K562 (cell line): Measurements from ENCODE around the gene RCC1. TPM values are rescaled to one million over a fixed set of nuclear protein-coding genes. Genes with fewer than 3 reads are reported as not detected.

Experiments
- CAMTA2 ChIP-seq: fragments of 250-450 bp; sonication (Bioruptor Pico); conservative IDR thresholded peaks from 2 replicates; pipeline ENCODE4 v1.5.1; 2022
- CHD1 ChIP-seq: fragments of 200-600 bp; sonication (generic); IDR thresholded peaks from one replicate; pipeline ENCODE4 v1.6.1; 2012; ENCODE audit warnings: mild to moderate bottlenecking, moderate library complexity, low read length, inconsistent platforms
- NR2C1 ChIP-seq, 2 experiments: fragments of 450-650 bp; IDR thresholded peaks; 2 replicates each; pipeline ENCODE4 v1.6.1; 2017; ENCODE audit warnings: mild to moderate bottlenecking in 2 of 2, antibody characterized with exemption in 1 of 2, inconsistent platforms in 1 of 2, missing compliant biosample characterization in 1 of 2, missing genetic modification characterization in 1 of 2
- NR4A1 ChIP-seq, 2 experiments: fragments of 250-450 bp in 1 of 2; fragments of 450-650 bp in 1 of 2; sonication (Bioruptor Pico) in 1 of 2; IDR thresholded peaks; 2 replicates each; pipeline versions ENCODE4 v1.4.0 to v1.6.1; 2016 to 2020; ENCODE audit warnings: mild to moderate bottlenecking in 2 of 2, missing compliant biosample characterization in 1 of 2, missing genetic modification characterization in 1 of 2, moderate library complexity in 1 of 2
- POLR3G ChIP-seq: IDR thresholded peaks from 2 replicates; pipeline ENCODE4 v1.6.1; 2011; ENCODE audit not compliant: insufficient read length, insufficient replicate concordance; ENCODE audit errors: extremely low read depth
- SOX6 ChIP-seq: fragments of 450-650 bp; IDR thresholded peaks from 2 replicates; pipeline ENCODE4 v1.6.1; 2014; ENCODE audit warnings: mild to moderate bottlenecking
- ZNF12 ChIP-seq: sonication (generic); formaldehyde crosslinking; IDR thresholded peaks from 2 replicates; pipeline ENCODE4 v1.4.0; 2020; ENCODE audit warnings: mild to moderate bottlenecking, missing genetic modification reagents
- polyA plus RNA-seq, 8 experiments: library from polyadenylated mRNA; depleted of rRNA in 4 of 8; stranded (reverse) in 5 of 8; unstranded in 3 of 8; fragments of >200 nt; fragmentation: Nextera tagmentation in 2 of 8; fragmentation: Illumina TruSeq in 1 of 8; extraction: Ambion mirVana in 2 of 8; extraction: Trizol in 1 of 8; gene quantifications; 2 replicates each; pipeline versions ENCODE4 v1.2.1 to v1.2.3, GENCODE V29; 2011 to 2014; ENCODE audit warnings: inconsistent platforms in 1 of 8, missing spikeins in 1 of 8
- total RNA-seq, 7 experiments: library from RNA; depleted of rRNA in 6 of 7; stranded (reverse); fragments of >200 nt in 6 of 7; fragmentation: Illumina TruSeq in 2 of 7; extraction: Trizol in 2 of 7; gene quantifications; 2 replicates each; pipeline versions ENCODE4 v1.2.1 to v1.2.3, GENCODE V29; 2011 to 2021; ENCODE audit warnings: low replicate concordance in 1 of 7
- TF ChIP-seq, protein P1 (sequence below): fragments of 450-650 bp; IDR thresholded peaks from 2 replicates; pipeline ENCODE4 v1.6.1; 2016; ENCODE audit warnings: mild to moderate bottlenecking, moderate library complexity
- TF ChIP-seq, protein P2 (sequence below): fragments of 450-650 bp; IDR thresholded peaks from 2 replicates; pipeline ENCODE4 v1.6.1; 2016; ENCODE audit warnings: missing biosample characterization, missing genetic modification characterization
- TF ChIP-seq, protein P3 (sequence below), 2 experiments: fragments of 450-650 bp; conservative IDR thresholded peaks; 2 replicates each; pipeline ENCODE4 v1.6.1; 2017; ENCODE audit warnings: mild to moderate bottlenecking in 2 of 2, moderate library complexity in 2 of 2

RCC1 gene
- total and polyA plus RNA-seq, 9 of the 15 experiments (the other 6 are each of a cell fraction or from before 2014, with no cell fraction given) = 16.4 to 202 (median 107) TPM

DNA sequence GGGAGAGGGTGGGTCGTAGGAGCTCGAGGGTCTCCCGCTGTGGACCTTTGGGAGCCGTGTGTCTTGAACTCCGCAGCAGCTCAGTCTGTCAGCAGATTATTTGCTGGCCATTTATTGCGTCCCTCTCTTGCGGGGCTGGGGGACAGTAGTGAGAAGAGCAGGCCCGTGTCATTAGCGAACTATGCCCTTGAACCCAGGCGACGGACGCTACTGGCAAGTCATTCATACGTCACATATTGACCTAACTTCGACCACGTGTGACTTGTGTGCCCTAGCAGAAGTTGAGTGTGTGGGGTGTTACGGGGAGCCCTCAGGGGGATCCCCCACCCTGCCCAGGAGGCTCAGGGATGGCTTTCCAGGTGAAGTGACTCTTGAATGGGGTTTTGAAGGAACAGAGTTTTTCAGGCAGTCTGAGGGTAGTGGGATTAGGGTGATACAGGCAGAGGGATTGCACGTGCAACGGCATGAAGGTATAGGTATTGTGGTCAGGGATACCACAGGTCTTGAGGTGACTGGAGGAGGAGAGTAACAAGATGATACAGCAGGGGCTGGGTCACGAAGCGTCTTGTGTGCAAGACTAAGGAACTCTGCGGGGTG is 13.0 kb downstream of the RCC1 start (continued):
- no peak for TF ChIP-seq POLR3G
- peak; percentile 74 for TF ChIP-seq CHD1
- TF ChIP-seq, protein P1, sequence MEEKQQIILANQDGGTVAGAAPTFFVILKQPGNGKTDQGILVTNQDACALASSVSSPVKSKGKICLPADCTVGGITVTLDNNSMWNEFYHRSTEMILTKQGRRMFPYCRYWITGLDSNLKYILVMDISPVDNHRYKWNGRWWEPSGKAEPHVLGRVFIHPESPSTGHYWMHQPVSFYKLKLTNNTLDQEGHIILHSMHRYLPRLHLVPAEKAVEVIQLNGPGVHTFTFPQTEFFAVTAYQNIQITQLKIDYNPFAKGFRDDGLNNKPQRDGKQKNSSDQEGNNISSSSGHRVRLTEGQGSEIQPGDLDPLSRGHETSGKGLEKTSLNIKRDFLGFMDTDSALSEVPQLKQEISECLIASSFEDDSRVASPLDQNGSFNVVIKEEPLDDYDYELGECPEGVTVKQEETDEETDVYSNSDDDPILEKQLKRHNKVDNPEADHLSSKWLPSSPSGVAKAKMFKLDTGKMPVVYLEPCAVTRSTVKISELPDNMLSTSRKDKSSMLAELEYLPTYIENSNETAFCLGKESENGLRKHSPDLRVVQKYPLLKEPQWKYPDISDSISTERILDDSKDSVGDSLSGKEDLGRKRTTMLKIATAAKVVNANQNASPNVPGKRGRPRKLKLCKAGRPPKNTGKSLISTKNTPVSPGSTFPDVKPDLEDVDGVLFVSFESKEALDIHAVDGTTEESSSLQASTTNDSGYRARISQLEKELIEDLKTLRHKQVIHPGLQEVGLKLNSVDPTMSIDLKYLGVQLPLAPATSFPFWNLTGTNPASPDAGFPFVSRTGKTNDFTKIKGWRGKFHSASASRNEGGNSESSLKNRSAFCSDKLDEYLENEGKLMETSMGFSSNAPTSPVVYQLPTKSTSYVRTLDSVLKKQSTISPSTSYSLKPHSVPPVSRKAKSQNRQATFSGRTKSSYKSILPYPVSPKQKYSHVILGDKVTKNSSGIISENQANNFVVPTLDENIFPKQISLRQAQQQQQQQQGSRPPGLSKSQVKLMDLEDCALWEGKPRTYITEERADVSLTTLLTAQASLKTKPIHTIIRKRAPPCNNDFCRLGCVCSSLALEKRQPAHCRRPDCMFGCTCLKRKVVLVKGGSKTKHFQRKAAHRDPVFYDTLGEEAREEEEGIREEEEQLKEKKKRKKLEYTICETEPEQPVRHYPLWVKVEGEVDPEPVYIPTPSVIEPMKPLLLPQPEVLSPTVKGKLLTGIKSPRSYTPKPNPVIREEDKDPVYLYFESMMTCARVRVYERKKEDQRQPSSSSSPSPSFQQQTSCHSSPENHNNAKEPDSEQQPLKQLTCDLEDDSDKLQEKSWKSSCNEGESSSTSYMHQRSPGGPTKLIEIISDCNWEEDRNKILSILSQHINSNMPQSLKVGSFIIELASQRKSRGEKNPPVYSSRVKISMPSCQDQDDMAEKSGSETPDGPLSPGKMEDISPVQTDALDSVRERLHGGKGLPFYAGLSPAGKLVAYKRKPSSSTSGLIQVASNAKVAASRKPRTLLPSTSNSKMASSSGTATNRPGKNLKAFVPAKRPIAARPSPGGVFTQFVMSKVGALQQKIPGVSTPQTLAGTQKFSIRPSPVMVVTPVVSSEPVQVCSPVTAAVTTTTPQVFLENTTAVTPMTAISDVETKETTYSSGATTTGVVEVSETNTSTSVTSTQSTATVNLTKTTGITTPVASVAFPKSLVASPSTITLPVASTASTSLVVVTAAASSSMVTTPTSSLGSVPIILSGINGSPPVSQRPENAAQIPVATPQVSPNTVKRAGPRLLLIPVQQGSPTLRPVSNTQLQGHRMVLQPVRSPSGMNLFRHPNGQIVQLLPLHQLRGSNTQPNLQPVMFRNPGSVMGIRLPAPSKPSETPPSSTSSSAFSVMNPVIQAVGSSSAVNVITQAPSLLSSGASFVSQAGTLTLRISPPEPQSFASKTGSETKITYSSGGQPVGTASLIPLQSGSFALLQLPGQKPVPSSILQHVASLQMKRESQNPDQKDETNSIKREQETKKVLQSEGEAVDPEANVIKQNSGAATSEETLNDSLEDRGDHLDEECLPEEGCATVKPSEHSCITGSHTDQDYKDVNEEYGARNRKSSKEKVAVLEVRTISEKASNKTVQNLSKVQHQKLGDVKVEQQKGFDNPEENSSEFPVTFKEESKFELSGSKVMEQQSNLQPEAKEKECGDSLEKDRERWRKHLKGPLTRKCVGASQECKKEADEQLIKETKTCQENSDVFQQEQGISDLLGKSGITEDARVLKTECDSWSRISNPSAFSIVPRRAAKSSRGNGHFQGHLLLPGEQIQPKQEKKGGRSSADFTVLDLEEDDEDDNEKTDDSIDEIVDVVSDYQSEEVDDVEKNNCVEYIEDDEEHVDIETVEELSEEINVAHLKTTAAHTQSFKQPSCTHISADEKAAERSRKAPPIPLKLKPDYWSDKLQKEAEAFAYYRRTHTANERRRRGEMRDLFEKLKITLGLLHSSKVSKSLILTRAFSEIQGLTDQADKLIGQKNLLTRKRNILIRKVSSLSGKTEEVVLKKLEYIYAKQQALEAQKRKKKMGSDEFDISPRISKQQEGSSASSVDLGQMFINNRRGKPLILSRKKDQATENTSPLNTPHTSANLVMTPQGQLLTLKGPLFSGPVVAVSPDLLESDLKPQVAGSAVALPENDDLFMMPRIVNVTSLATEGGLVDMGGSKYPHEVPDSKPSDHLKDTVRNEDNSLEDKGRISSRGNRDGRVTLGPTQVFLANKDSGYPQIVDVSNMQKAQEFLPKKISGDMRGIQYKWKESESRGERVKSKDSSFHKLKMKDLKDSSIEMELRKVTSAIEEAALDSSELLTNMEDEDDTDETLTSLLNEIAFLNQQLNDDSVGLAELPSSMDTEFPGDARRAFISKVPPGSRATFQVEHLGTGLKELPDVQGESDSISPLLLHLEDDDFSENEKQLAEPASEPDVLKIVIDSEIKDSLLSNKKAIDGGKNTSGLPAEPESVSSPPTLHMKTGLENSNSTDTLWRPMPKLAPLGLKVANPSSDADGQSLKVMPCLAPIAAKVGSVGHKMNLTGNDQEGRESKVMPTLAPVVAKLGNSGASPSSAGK = peak; percentile 93
- TF ChIP-seq, protein P2, sequence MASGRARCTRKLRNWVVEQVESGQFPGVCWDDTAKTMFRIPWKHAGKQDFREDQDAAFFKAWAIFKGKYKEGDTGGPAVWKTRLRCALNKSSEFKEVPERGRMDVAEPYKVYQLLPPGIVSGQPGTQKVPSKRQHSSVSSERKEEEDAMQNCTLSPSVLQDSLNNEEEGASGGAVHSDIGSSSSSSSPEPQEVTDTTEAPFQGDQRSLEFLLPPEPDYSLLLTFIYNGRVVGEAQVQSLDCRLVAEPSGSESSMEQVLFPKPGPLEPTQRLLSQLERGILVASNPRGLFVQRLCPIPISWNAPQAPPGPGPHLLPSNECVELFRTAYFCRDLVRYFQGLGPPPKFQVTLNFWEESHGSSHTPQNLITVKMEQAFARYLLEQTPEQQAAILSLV = 0 out of 2 replicates have a peak, but pooled peaks have one; percentile 8
- TF ChIP-seq, protein P3, sequence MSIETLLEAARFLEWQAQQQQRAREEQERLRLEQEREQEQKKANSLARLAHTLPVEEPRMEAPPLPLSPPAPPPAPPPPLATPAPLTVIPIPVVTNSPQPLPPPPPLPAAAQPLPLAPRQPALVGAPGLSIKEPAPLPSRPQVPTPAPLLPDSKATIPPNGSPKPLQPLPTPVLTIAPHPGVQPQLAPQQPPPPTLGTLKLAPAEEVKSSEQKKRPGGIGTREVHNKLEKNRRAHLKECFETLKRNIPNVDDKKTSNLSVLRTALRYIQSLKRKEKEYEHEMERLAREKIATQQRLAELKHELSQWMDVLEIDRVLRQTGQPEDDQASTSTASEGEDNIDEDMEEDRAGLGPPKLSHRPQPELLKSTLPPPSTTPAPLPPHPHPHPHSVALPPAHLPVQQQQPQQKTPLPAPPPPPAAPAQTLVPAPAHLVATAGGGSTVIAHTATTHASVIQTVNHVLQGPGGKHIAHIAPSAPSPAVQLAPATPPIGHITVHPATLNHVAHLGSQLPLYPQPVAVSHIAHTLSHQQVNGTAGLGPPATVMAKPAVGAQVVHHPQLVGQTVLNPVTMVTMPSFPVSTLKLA (conservative IDR thresholded peaks at IDR 0.05) = peak; percentile 95 to 96
- TF ChIP-seq CAMTA2 (CRISPR knock-in tag) = 0 out of 2 replicates have a peak, but pooled peaks have one; percentile 4
- peak; percentile 88 for TF ChIP-seq ZNF12 (CRISPR knock-in tag)
- no peak for TF ChIP-seq SOX6
- peak; percentile 83 for TF ChIP-seq NR2C1 (IDR thresholded peaks at IDR 0.05)
- TF ChIP-seq NR2C1 (tag; IDR thresholded peaks at IDR 0.05) = peak; percentile 86
- no peak for TF ChIP-seq NR4A1 (CRISPR knock-in tag; IDR thresholded peaks at IDR 0.05)
- TF ChIP-seq NR4A1 (tag; IDR thresholded peaks at IDR 0.05) = peak; percentile 30; the same call in 1 of the 2 replicates
